Ovary (tissue), 9 donors: ENCODE results near the gene MPND. TPM values are rescaled to one million over a fixed set of nuclear protein-coding genes. Genes with fewer than 3 reads are reported as not detected.

ENCODE experiments used
- DNase-seq, 5 donors: peaks; one replicate each; pipeline ENCODE4 v3.0.0-alpha.2; 2019 to 2020
- H3K27ac ChIP-seq, 2 donors: fragments of 200-600 bp; one replicate each; pipeline versions ENCODE4 v1.5.1 to v1.8.0; 2019 to 2022
- H3K27me3 ChIP-seq: fragments of 200-600 bp; one replicate; pipeline ENCODE4 v1.8.0; 2022
- H3K36me3 ChIP-seq: fragments of 200-600 bp; sonication (generic); one replicate; pipeline ENCODE4 v1.5.1; 2019
- H3K4me1 ChIP-seq: one replicate; pipeline ENCODE4 v1.8.1; 2013; ENCODE audit warnings: mild to moderate bottlenecking, moderate library complexity; ENCODE audit not compliant: insufficient read depth
- H3K4me3 ChIP-seq: fragments of 200-600 bp; sonication (generic); one replicate; pipeline ENCODE4 v1.5.1; 2017
- H3K9me3 ChIP-seq, 2 donors: fragments of 200-600 bp in 1 of 2; sonication (generic) in 1 of 2; one replicate each; pipeline versions ENCODE4 v1.5.1 to v1.8.1; 2013 to 2019; ENCODE audit warnings: mild to moderate bottlenecking in 1 of 2, moderate library complexity in 1 of 2
- CTCF ChIP-seq, 3 donors: fragments of 450-650 bp in 2 of 3; fragments of 200-600 bp in 1 of 3; IDR thresholded peaks; one replicate each; pipeline versions ENCODE4 v1.5.1 to v1.8.0; 2016 to 2022; ENCODE audit warnings: antibody characterized with exemption in 3 of 3, mild to moderate bottlenecking in 1 of 3
- EP300 ChIP-seq: sonication (generic); formaldehyde crosslinking; IDR thresholded peaks from one replicate; pipeline ENCODE4 v1.6.1; 2017; ENCODE audit warnings: antibody characterized with exemption
- POLR2A ChIP-seq: fragments of 450-650 bp; IDR thresholded peaks from one replicate; pipeline ENCODE4 v1.6.1; 2017; ENCODE audit warnings: antibody characterized with exemption, mild to moderate bottlenecking, moderate library complexity
- WGBS, 3 donors: extraction: QIAGEN DNeasy Blood & Tissue Kit in 1 of 3; methylation state at CpG; one replicate each; pipeline versions ENCODE4 v1.1.5 to v1.1.7; 2013 to 2017; 5-methylcytosine and 5-hydroxymethylcytosine counted together
- intact Hi-C, 4 donors: fragments of 100-400 bp; cut with DNase I; formaldehyde crosslinking; loops; one replicate each; pipeline versions ENCODE4 v1.11.0 to v1.15.1; 2022 to 2023
- polyA plus RNA-seq, 2 donors: library from polyadenylated mRNA; stranded (reverse); fragments of 200-250 nt in 1 of 2; fragments of 350-450 nt in 1 of 2; fragmentation: Illumina TruSeq in 1 of 2; extraction: RNeasy Lipid Tissue Mini Kit (QIAGEN cat#74804) in 1 of 2; gene quantifications; one replicate each; pipeline ENCODE4 v1.2.3, GENCODE V29; 2013 to 2014
- total RNA-seq, 7 donors: library from RNA; depleted of rRNA in 2 of 7; stranded (reverse); fragments of >200 nt in 2 of 7; fragmentation: NEBNext Ultra II Directional in 3 of 7; extraction: Animal tissue kit (Norgen Biotek cat#: 25700) in 3 of 7; gene quantifications; one replicate each; pipeline versions ENCODE4 v1.1.0 to v1.2.4, GENCODE V29; 2016 to 2023
- donor health status: DM: no; HTN: no; CAD: no; lungs with moderate emphysema.
- donor health status: DM: no; HTN: no; CAD: no.
- donor health status: Bipolar disorder and iron deficiency.
- donor health status: DM: yes; HTN: yes; CAD: no.
- donor health status: DM: no; HTN: no; CAD: no.
- donor health status: DM: yes; HTN: yes; CAD: no.

The MPND gene
- total and polyA plus RNA-seq, 9 donors = 2.4 to 31.1 (median 15.1) TPM

- no peak overlapping the region for H3K27ac ChIP-seq
- intact Hi-C loops = no loop called here
- no peaks in the 10 kb centered on the region for H3K36me3 ChIP-seq
- no peaks in the 10 kb centered on the region for H3K27me3 ChIP-seq
- no peaks in the 10 kb centered on the region for H3K9me3 ChIP-seq
- no peaks in the 10 kb centered on the region for H3K4me1 ChIP-seq
- no peak for DNase-seq
- H3K4me3 ChIP-seq = no peak overlapping the region
- TF ChIP-seq POLR2A (no peak), CTCF (IDR thresholded peaks at IDR 0.05) (no peak), EP300 (no peak)
- 74 to 83% (median 75%) methylated on average over 16 of the region's 16 CpGs for WGBS, 3 donors
Measured at GRCh38 chr19:4305659-4306058, 37.7 kb upstream of the MPND start.

GRCh38 chr19:4310247-4311121, 32.9 kb upstream of the MPND start:
- DNase-seq = no peak
- intact Hi-C loops = no loop called here
- WGBS, 3 donors = 87 to 91% (median 89%) methylated on average over 21 to 22 of the region's 22 CpGs

GRCh38 chr19:4313847-4314490, 29.4 kb upstream of the MPND start:
- DNase-seq = no peak
- H3K27me3 ChIP-seq = no peaks in the 10 kb centered on the region
- intact Hi-C loops = no loop called here

More at GRCh38 chr19:4310247-4311121, 32.9 kb upstream of the MPND start:
- Histone ChIP-seq H3K4me1 (no peaks in the 10 kb centered on the region), H3K9me3 (no peaks in the 10 kb centered on the region), H3K27me3 (no peaks in the 10 kb centered on the region), H3K4me3 (no peak overlapping the region), H3K27ac (no peak overlapping the region), H3K36me3 (no peaks in the 10 kb centered on the region)
- TF ChIP-seq POLR2A (no peak), EP300 (no peak), CTCF (IDR thresholded peaks at IDR 0.05) (no peak)

GRCh38 chr19:4316956-4317355, 26.4 kb upstream of the MPND start:
- TF ChIP-seq POLR2A (no peak), CTCF (IDR thresholded peaks at IDR 0.05) (no peak), EP300 (no peak)
- WGBS, 3 donors = 88 to 92% (median 89%) methylated on average over 9 of the region's 9 CpGs
- intact Hi-C loops = no loop called here
- no peaks in the 10 kb centered on the region for H3K9me3 ChIP-seq
- DNase-seq = no peak
- H3K27me3 ChIP-seq = no peaks in the 10 kb centered on the region
- H3K4me1 ChIP-seq = no peaks in the 10 kb centered on the region
- H3K27ac ChIP-seq = no peak overlapping the region
- H3K4me3 ChIP-seq = no peak overlapping the region
- H3K36me3 ChIP-seq = no peaks in the 10 kb centered on the region

More at GRCh38 chr19:4313847-4314490, 29.4 kb upstream of the MPND start:
- Histone ChIP-seq H3K4me3 (no peak overlapping the region), H3K9me3 (no peaks in the 10 kb centered on the region), H3K27ac (no peak overlapping the region), H3K4me1 (no peaks in the 10 kb centered on the region), H3K36me3 (no peaks in the 10 kb centered on the region)
- WGBS, 3 donors = 16 to 20% (median 18%) methylated on average over 12 of the region's 12 CpGs
- no peak for TF ChIP-seq POLR2A
- no peak for TF ChIP-seq EP300
- no peak for TF ChIP-seq CTCF (IDR thresholded peaks at IDR 0.05)
